K562 (cell line): Measurements from ENCODE around the gene GATA1. TPM values are rescaled to one million over a fixed set of nuclear protein-coding genes. Genes with fewer than 3 reads are reported as not detected.

Experiments used
- ATAC-seq: fragments of 200-7000 bp; cut with Tn5 transposase; 3 replicates; pipeline ENCODE4 v1.9.1; 2020; ENCODE audit warnings: moderate library complexity
- BruUV-seq: library from RNA; stranded (reverse); fragments of 400-500 nt; replicated peaks from 2 replicates; lab custom pipeline; 2021; lab: Mats Ljungman, UMichigan
- CTCF ChIA-PET: fragments of 300-600 bp; formaldehyde crosslinking; extraction: SDS; loops from one replicate; lab custom pipeline; 2021; ENCODE audit warnings: low intra/inter-chr PET ratio; lab: Yijun Ruan, JAX
- POLR2A ChIA-PET: fragments of 300-600, 350-650 bp; sonication (Branson Sonifier 250); formaldehyde crosslinking; extraction: SDS; loops from one replicate; lab custom pipeline; 2021; ENCODE audit warnings: antibody characterized with exemption, inconsistent platforms; lab: Yijun Ruan, JAX
- DNase-seq, 4 experiments: peaks; one replicate each; pipeline versions ENCODE4 v3.0.0 to v3.0.0-alpha.2; 2011 to 2018; ENCODE audit warnings: low spot score in 3 of 4, mixed read lengths in 3 of 4; ENCODE audit errors: extremely low read depth in 1 of 4
- FAIRE-seq: peaks from 2 replicates; lab custom pipeline; 2011; peaks lifted over from hg19 to GRCh38; lab: Jason Lieb, UNC
- H2AFZ ChIP-seq: 2 replicates; pipeline ENCODE4 v1.6.0; 2011; ENCODE audit warnings: low read depth, low read length, control low read depth, inconsistent platforms
- H3K27ac ChIP-seq: fragments of 200-600 bp; 3 replicates; pipeline ENCODE4 v1.8.0; 2011; ENCODE audit warnings: low read depth, mild to moderate bottlenecking, control low read depth, inconsistent platforms, low read length, moderate library complexity, mixed read lengths; ENCODE audit errors: extremely low read depth
- H3K27me3 ChIP-seq, 2 experiments: fragments of 300-600 bp in 1 of 2; 2 replicates in 1 of 2; 3 replicates in 1 of 2; pipeline versions ENCODE4 v1.6.0 to v1.8.0; 2011; ENCODE audit warnings: inconsistent platforms in 2 of 2, low read length in 2 of 2, mild to moderate bottlenecking in 1 of 2, mixed read lengths in 1 of 2, moderate library complexity in 1 of 2; ENCODE audit not compliant: control insufficient read depth in 2 of 2, insufficient read depth in 2 of 2
- H3K36me3 ChIP-seq: fragments of 300-600 bp; 3 replicates; pipeline ENCODE4 v1.8.0; 2011; ENCODE audit warnings: mild to moderate bottlenecking, low read length, inconsistent platforms; ENCODE audit not compliant: control insufficient read depth, insufficient read depth
- H3K4me1 ChIP-seq, 2 experiments: fragments of 200-600 bp in 1 of 2; replicated peaks in 1 of 2; 2 replicates in 1 of 2; 3 replicates in 1 of 2; pipeline versions ENCODE4 v1.5.1 to v1.8.0; 2011; ENCODE audit warnings: inconsistent platforms in 2 of 2, low read length in 2 of 2, mild to moderate bottlenecking in 1 of 2, mixed read lengths in 1 of 2, moderate library complexity in 1 of 2; ENCODE audit not compliant: control insufficient read depth in 2 of 2, insufficient read depth in 2 of 2
- H3K4me2 ChIP-seq: 2 replicates; pipeline ENCODE4 v1.6.1; 2011; ENCODE audit warnings: low read length, control low read depth, inconsistent platforms, mixed read lengths; ENCODE audit not compliant: insufficient read depth
- H3K4me3 ChIP-seq: fragments of 200-600 bp; sonication (generic), shearing (Covaris generic); 2 replicates; pipeline ENCODE4 v1.5.1; 2016; ENCODE audit warnings: control low read depth, inconsistent platforms
- H3K79me2 ChIP-seq: fragments of 200-600 bp; 3 replicates; pipeline ENCODE4 v1.8.0; 2011; ENCODE audit warnings: low read length, inconsistent platforms; ENCODE audit not compliant: control insufficient read depth, insufficient read depth
- H3K9ac ChIP-seq, 2 experiments: 2 replicates each; pipeline versions ENCODE4 v1.6.0 to v1.6.1; 2011; ENCODE audit warnings: low read depth in 2 of 2, low read length in 2 of 2, control low read depth in 1 of 2, inconsistent platforms in 1 of 2, mild to moderate bottlenecking in 1 of 2, mixed read lengths in 1 of 2; ENCODE audit not compliant: insufficient read depth in 1 of 2
- H3K9me1 ChIP-seq: one replicate; pipeline ENCODE4 v1.6.0; 2011; ENCODE audit warnings: inconsistent platforms, mild to moderate bottlenecking, low read length, moderate library complexity; ENCODE audit not compliant: control insufficient read depth, insufficient read depth
- H3K9me3 ChIP-seq: replicated peaks from 2 replicates; pipeline ENCODE4 v1.5.1; 2011; ENCODE audit warnings: low read depth, low read length, inconsistent platforms; ENCODE audit not compliant: control insufficient read depth, insufficient read depth
- H4K20me1 ChIP-seq: replicated peaks from 2 replicates; pipeline ENCODE4 v1.6.1; 2011; ENCODE audit warnings: low read length, inconsistent platforms, mixed read lengths; ENCODE audit not compliant: control insufficient read depth, insufficient read depth
- DIDO1 ChIP-seq: fragments of 450-650 bp; IDR thresholded peaks from 2 replicates; pipeline ENCODE4 v1.6.1; 2016; ENCODE audit warnings: low read depth, missing biosample characterization, missing genetic modification characterization
- FIP1L1 ChIP-seq: fragments of 200-400 bp; formaldehyde crosslinking; IDR thresholded peaks from 2 replicates; pipeline ENCODE4 v1.6.1; 2018; ENCODE audit warnings: mild to moderate bottlenecking, low read depth, low read length; ENCODE audit not compliant: poor library complexity, severe bottlenecking
- FUS ChIP-seq: fragments of 200-400 bp; formaldehyde crosslinking; optimal IDR thresholded peaks from 2 replicates; pipeline ENCODE3; 2017; ENCODE audit warnings: low read depth, low read length
- KAT7 ChIP-seq: sonication (generic); formaldehyde crosslinking; IDR thresholded peaks from 2 replicates; pipeline ENCODE4 v1.8.0; 2022; ENCODE audit warnings: missing genetic modification reagents, mild to moderate bottlenecking, borderline replicate concordance
- MCM2 ChIP-seq: fragments of 450-650 bp; IDR thresholded peaks from 2 replicates; pipeline ENCODE4 v1.6.1; 2017; ENCODE audit warnings: low read depth, mild to moderate bottlenecking
- MCM7 ChIP-seq, 2 experiments: fragments of 450-650 bp; IDR thresholded peaks; 2 replicates each; pipeline ENCODE4 v1.6.1; 2016 to 2018
- RAD51 ChIP-seq: fragments of 450-650 bp; IDR thresholded peaks from 2 replicates; pipeline ENCODE4 v1.7.1; 2016; ENCODE audit warnings: low read depth, mild to moderate bottlenecking, borderline replicate concordance
- SNIP1 ChIP-seq: fragments of 450-650 bp; IDR thresholded peaks from 2 replicates; pipeline ENCODE4 v1.7.1; 2017; ENCODE audit warnings: low read depth, mild to moderate bottlenecking
- TAF7 ChIP-seq: fragments of 450-650 bp; IDR thresholded peaks from 2 replicates; pipeline ENCODE4 v1.6.1; 2016; ENCODE audit warnings: missing genetic modification characterization, missing compliant biosample characterization
- ZNF175 ChIP-seq: fragments of 200-800 bp; sonication (Bioruptor generic); IDR thresholded peaks from 2 replicates; pipeline ENCODE4 v1.6.1; 2016; ENCODE audit warnings: low read depth, mild to moderate bottlenecking, missing genetic modification characterization, missing compliant biosample characterization
- WGBS: fragments of 100-300 bp; shearing (Covaris generic); methylation state at CpG from one replicate; pipeline ENCODE4 v1.1.6; 2016; ENCODE audit warnings: low coverage, mixed read lengths; ENCODE audit not compliant: insufficient coverage; ENCODE audit errors: missing lambda C conversion rate; 5-methylcytosine and 5-hydroxymethylcytosine counted together
- in situ Hi-C: fragments of 300-500 bp; cut with MboI; formaldehyde crosslinking; loops from 4 replicates; pipeline ENCODE4 v1.15.0; 2018; ENCODE audit warnings: inconsistent platforms, mixed read lengths
- intact Hi-C: fragments of 100-400 bp; cut with micrococcal nuclease; formaldehyde crosslinking; loops from 2 replicates; pipeline ENCODE4 v1.14.2; 2022
- polyA plus RNA-seq, 8 experiments: library from polyadenylated mRNA; depleted of rRNA in 4 of 8; stranded (reverse) in 5 of 8; unstranded in 3 of 8; fragments of >200 nt; fragmentation: Nextera tagmentation in 2 of 8; fragmentation: Illumina TruSeq in 1 of 8; extraction: Ambion mirVana in 2 of 8; extraction: Trizol in 1 of 8; gene quantifications; 2 replicates each; pipeline versions ENCODE4 v1.2.1 to v1.2.3, GENCODE V29; 2011 to 2014; ENCODE audit warnings: inconsistent platforms in 1 of 8, missing spikeins in 1 of 8
- total RNA-seq, 7 experiments: library from RNA; depleted of rRNA in 6 of 7; stranded (reverse); fragments of >200 nt in 6 of 7; fragmentation: Illumina TruSeq in 2 of 7; extraction: Trizol in 2 of 7; gene quantifications; 2 replicates each; pipeline versions ENCODE4 v1.2.1 to v1.2.3, GENCODE V29; 2011 to 2021; ENCODE audit warnings: low replicate concordance in 1 of 7
- TF ChIP-seq, protein P1 (sequence below): fragments of 250-450 bp; sonication (Bioruptor Pico); IDR thresholded peaks from 2 replicates; pipeline ENCODE4 v1.8.0; 2022; ENCODE audit warnings: inconsistent platforms, mild to moderate bottlenecking, moderate library complexity, borderline replicate concordance
- TF ChIP-seq, protein P2 (sequence below): fragments of 250-450 bp; sonication (Bioruptor Pico); IDR thresholded peaks from 2 replicates; pipeline ENCODE4 v1.8.0; 2021; ENCODE audit warnings: borderline replicate concordance, mild to moderate bottlenecking, moderate library complexity; ENCODE audit not compliant: poor library complexity, severe bottlenecking
- TF ChIP-seq, protein P3 (sequence below): fragments of 450-650 bp; IDR thresholded peaks from 2 replicates; pipeline ENCODE4 v1.6.1; 2016; ENCODE audit warnings: low read depth, mild to moderate bottlenecking, moderate library complexity
- TF ChIP-seq, protein P4 (sequence below): sonication (generic); formaldehyde crosslinking; IDR thresholded peaks from 2 replicates; pipeline ENCODE4 v1.8.0; 2022; ENCODE audit warnings: mild to moderate bottlenecking, missing genetic modification reagents

GATA1 gene
- total and polyA plus RNA-seq, 9 of the 15 experiments (the other 6 are each of a cell fraction or from before 2014, with no cell fraction given): 11.9 to 291 (median 116) TPM

DNA sequence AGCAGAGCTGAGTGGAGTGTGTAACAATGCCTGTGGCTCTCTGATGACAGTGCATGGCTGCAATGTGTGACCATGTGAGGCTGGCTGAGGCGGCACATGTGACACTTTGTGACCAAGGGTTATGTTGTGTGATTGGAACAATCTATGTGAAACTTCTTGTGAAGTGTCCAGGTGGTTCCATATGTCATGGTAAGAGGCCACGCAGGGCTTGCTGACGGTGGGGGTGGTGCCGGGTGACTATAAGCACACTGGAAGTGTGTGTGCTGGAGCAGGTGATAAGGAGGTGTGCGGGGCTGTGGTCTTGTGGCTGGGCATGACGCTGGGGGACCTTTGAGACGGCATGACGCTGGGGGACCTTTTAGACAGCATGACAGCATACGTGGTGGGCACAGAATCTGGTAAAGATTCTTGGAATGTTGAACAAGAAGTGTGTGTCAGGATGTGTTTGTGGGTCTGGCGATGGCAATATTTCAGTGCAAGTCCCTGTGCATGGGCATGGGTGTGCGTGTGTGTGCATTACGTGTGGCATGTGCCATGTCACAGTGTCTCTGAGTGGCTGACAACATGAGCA lies 8.0 kb downstream of the GATA1 start (continued):
- peak; percentile 46; the same call in 1 of the 2 replicates for TF ChIP-seq RAD51

DNA sequence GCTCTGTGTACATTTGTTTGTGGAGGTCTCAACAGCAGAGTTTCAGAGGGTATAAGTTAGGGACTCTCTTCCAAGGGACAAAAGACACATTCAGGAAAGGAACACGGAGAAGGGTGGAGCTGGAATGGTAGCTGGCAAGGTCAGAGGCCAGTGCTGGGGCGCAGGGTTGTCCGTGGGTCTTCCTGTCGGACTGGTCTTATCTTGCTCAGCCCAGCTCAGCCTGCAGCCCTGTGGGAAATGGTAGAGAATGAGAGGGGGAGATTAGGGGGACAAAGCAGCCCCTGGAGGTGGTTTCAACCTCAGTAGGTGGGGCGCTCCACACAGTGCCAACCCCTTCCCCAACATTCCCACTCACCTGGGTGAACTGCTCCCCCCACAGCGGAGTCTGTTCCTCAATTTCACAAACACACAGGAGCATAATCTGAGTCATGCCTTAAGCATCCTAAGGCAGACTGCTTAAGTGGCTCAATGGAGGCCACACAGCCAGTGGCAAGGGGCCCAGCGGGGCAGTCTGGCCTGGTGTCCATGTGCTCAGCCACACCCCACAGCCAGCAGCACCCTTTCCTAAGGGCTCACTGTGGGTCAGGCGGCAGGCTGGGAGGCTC lies 8.6 kb downstream of the GATA1 start:
- peaks cover 48% of the 10 kb centered on the region for H3K36me3 ChIP-seq
- peak overlapping the region; percentile 80 for H3K4me2 ChIP-seq
- no peak overlapping the region for H2AFZ ChIP-seq
- ATAC-seq (peak; percentile 66), FAIRE-seq (no peak), DNase-seq (peak in 3 of 4 experiments; percentile 28 to 79 (median 60))
- H3K27ac ChIP-seq: peak overlapping the region; percentile 92
- H3K27me3 ChIP-seq: no peaks in the 10 kb centered on the region
- CTCF ChIA-PET: no interaction called here
- no TSS peak for BruUV-seq
- H3K79me2 ChIP-seq: peaks cover 33% of the 10 kb centered on the region
- H3K9ac ChIP-seq: peak overlapping the region; percentile 64 to 68; a peak in 3 of 4 replicates
- no peak overlapping the region for H3K4me3 ChIP-seq
- H3K9me3 ChIP-seq: no peaks in the 10 kb centered on the region
- H3K9me1 ChIP-seq: no peaks in the 10 kb centered on the region
- in situ Hi-C loops (no loop called here), intact Hi-C loops (loop anchor here (2.0 kb wide), 1 partner anchor 58 kb away; no protein-coding TSS in a partner anchor)
- WGBS: 5% methylated on average over 8 of the region's 8 CpGs
- POLR2A ChIA-PET: interaction anchor here (0.6 kb wide), 1 partner anchor 177 kb away, joined by 4 read pairs; no protein-coding TSS in a partner anchor
- H4K20me1 ChIP-seq: peaks cover 4% of the 10 kb centered on the region; the same call in 1 of the 2 replicates
- peaks cover 62 to 82% of the 10 kb centered on the region in 2 experiments for H3K4me1 ChIP-seq
- TF ChIP-seq, protein P1, sequence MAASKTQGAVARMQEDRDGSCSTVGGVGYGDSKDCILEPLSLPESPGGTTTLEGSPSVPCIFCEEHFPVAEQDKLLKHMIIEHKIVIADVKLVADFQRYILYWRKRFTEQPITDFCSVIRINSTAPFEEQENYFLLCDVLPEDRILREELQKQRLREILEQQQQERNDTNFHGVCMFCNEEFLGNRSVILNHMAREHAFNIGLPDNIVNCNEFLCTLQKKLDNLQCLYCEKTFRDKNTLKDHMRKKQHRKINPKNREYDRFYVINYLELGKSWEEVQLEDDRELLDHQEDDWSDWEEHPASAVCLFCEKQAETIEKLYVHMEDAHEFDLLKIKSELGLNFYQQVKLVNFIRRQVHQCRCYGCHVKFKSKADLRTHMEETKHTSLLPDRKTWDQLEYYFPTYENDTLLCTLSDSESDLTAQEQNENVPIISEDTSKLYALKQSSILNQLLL (CRISPR knock-in tag): no peak
- TF ChIP-seq FUS: no peak
- TF ChIP-seq MCM2: no peak
- TF ChIP-seq ZNF175: peak; percentile 52; the same call in 1 of the 2 replicates
- TF ChIP-seq SNIP1: no peak
- no peak for TF ChIP-seq MCM7 (IDR thresholded peaks at IDR 0.05)
- no peak for TF ChIP-seq FIP1L1
- TF ChIP-seq, protein P2, sequence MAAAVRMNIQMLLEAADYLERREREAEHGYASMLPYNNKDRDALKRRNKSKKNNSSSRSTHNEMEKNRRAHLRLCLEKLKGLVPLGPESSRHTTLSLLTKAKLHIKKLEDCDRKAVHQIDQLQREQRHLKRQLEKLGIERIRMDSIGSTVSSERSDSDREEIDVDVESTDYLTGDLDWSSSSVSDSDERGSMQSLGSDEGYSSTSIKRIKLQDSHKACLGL (CRISPR knock-in tag): no peak
- TF ChIP-seq, protein P3, sequence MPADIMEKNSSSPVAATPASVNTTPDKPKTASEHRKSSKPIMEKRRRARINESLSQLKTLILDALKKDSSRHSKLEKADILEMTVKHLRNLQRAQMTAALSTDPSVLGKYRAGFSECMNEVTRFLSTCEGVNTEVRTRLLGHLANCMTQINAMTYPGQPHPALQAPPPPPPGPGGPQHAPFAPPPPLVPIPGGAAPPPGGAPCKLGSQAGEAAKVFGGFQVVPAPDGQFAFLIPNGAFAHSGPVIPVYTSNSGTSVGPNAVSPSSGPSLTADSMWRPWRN: no peak
- TF ChIP-seq DIDO1 (tag): no peak
- TF ChIP-seq KAT7 (CRISPR knock-in tag): no peak; the same call in 1 of the 2 replicates
- TF ChIP-seq, protein P4, sequence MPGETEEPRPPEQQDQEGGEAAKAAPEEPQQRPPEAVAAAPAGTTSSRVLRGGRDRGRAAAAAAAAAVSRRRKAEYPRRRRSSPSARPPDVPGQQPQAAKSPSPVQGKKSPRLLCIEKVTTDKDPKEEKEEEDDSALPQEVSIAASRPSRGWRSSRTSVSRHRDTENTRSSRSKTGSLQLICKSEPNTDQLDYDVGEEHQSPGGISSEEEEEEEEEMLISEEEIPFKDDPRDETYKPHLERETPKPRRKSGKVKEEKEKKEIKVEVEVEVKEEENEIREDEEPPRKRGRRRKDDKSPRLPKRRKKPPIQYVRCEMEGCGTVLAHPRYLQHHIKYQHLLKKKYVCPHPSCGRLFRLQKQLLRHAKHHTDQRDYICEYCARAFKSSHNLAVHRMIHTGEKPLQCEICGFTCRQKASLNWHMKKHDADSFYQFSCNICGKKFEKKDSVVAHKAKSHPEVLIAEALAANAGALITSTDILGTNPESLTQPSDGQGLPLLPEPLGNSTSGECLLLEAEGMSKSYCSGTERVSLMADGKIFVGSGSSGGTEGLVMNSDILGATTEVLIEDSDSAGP: no peak
- no peak for TF ChIP-seq TAF7 (tag)
